GM23338 (cell line): ENCODE data around the gene PTPRN2. TPM values are rescaled to one million over a fixed set of nuclear protein-coding genes. Genes with fewer than 3 reads are reported as not detected.

ENCODE experiments used
- ATAC-seq: fragments of 200-7000 bp; cut with Tn5 transposase; 3 replicates; pipeline ENCODE4 v1.9.1; 2020
- DNase-seq: peaks from one replicate; pipeline ENCODE4 v3.0.0-alpha.2; 2015; ENCODE audit warnings: low spot score
- H2AFZ ChIP-seq: fragments of 200-600 bp; sonication (generic); 2 replicates; pipeline ENCODE4 v1.8.0; 2016; ENCODE audit warnings: antibody characterized with exemption, mild to moderate bottlenecking, moderate library complexity
- H3F3A ChIP-seq: fragments of 200-600 bp; sonication (generic); replicated peaks from 2 replicates; pipeline ENCODE4 v1.8.0; 2017; ENCODE audit warnings: antibody characterized with exemption, mixed run types, low read depth
- H3K27ac ChIP-seq: fragments of 200-600 bp; sonication (generic); 2 replicates; pipeline ENCODE4 v1.6.1; 2016; ENCODE audit warnings: low read depth
- H3K27me3 ChIP-seq: fragments of 200-600 bp; sonication (generic); 2 replicates; pipeline ENCODE4 v1.8.0; 2016; ENCODE audit warnings: mild to moderate bottlenecking, mixed run types, moderate library complexity; ENCODE audit not compliant: insufficient read depth
- H3K36me3 ChIP-seq: fragments of 200-600 bp; sonication (generic); 2 replicates; pipeline ENCODE4 v1.8.0; 2016; ENCODE audit warnings: mild to moderate bottlenecking; ENCODE audit not compliant: insufficient read depth
- H3K4me1 ChIP-seq: fragments of 200-600 bp; sonication (generic); 2 replicates; pipeline ENCODE4 v1.8.0; 2016; ENCODE audit warnings: mild to moderate bottlenecking, moderate library complexity; ENCODE audit not compliant: insufficient read depth
- H3K4me2 ChIP-seq: fragments of 200-600 bp; sonication (generic); 2 replicates; pipeline ENCODE4 v1.7.1; 2017; ENCODE audit warnings: mixed run types
- H3K4me3 ChIP-seq: fragments of 200-600 bp; sonication (generic); 2 replicates; pipeline ENCODE4 v1.6.1; 2016; ENCODE audit warnings: mixed run types
- H3K79me2 ChIP-seq: fragments of 200-600 bp; sonication (generic); replicated peaks from 2 replicates; pipeline ENCODE4 v1.8.0; 2017; ENCODE audit warnings: mild to moderate bottlenecking; ENCODE audit not compliant: insufficient read depth
- H3K9me2 ChIP-seq: fragments of 200-600 bp; sonication (generic); 2 replicates; pipeline ENCODE4 v1.8.0; 2017; ENCODE audit not compliant: insufficient read depth
- H4K20me1 ChIP-seq: fragments of 200-600 bp; sonication (generic); replicated peaks from 2 replicates; pipeline ENCODE4 v1.8.0; 2017; ENCODE audit warnings: mild to moderate bottlenecking; ENCODE audit not compliant: insufficient read depth
- H3K27ac Mint-ChIP-seq: 2 replicates; pipeline ENCODE4 v1.8.0; 2020; ENCODE audit warnings: inconsistent platforms, mild to moderate bottlenecking, moderate library complexity, mixed read lengths
- H3K27me3 Mint-ChIP-seq: 3 replicates; pipeline ENCODE4 v1.8.0; 2022; ENCODE audit warnings: low read depth, mild to moderate bottlenecking, moderate library complexity, mixed read lengths, inconsistent platforms; ENCODE audit not compliant: insufficient read depth, poor library complexity
- H3K36me3 Mint-ChIP-seq: 3 replicates; pipeline ENCODE4 v1.8.0; 2021; ENCODE audit warnings: low read depth, mild to moderate bottlenecking, inconsistent platforms, moderate library complexity, mixed read lengths
- H3K4me1 Mint-ChIP-seq: 3 replicates; pipeline ENCODE4 v1.8.0; 2020; ENCODE audit warnings: mild to moderate bottlenecking, inconsistent platforms, mixed read lengths
- H3K4me3 Mint-ChIP-seq: 3 replicates; pipeline ENCODE4 v1.8.0; 2021; ENCODE audit warnings: moderate library complexity, mild to moderate bottlenecking, inconsistent platforms, mixed read lengths
- H3K9me3 Mint-ChIP-seq: 3 replicates; pipeline ENCODE4 v1.8.0; 2020; ENCODE audit warnings: moderate library complexity, mild to moderate bottlenecking, inconsistent platforms, mixed read lengths
- NANOG ChIP-seq: IDR thresholded peaks from 2 replicates; pipeline ENCODE4 v1.6.1; 2016; ENCODE audit warnings: antibody characterized with exemption, borderline replicate concordance
- STAT1 ChIP-seq: IDR thresholded peaks from one replicate; pipeline ENCODE4 v1.6.1; 2016; ENCODE audit warnings: antibody characterized with exemption; ENCODE audit not compliant: unreplicated experiment
- ZNF331 ChIP-seq: fragments of 250-450 bp; sonication (Bioruptor Pico); IDR thresholded peaks from 2 replicates; pipeline ENCODE4 v1.5.0; 2020; ENCODE audit warnings: low read depth, mild to moderate bottlenecking, moderate library complexity
- polyA plus RNA-seq: library from polyadenylated mRNA; unstranded; fragments of >200 nt; fragmentation: Nextera tagmentation; extraction: Ambion mirVana; gene quantifications from 2 replicates; pipeline ENCODE4 v1.2.1, GENCODE V29; 2016
- total RNA-seq: library from RNA; depleted of rRNA; stranded (reverse); fragments of >200 nt; shearing (Covaris generic); gene quantifications from 2 replicates; pipeline ENCODE4 v1.2.3, GENCODE V29; 2014
- TF ChIP-seq, protein P1 (sequence below), 2 experiments: fragments of 200-600 bp in 1 of 2; sonication (generic) in 1 of 2; conservative IDR thresholded peaks; 2 replicates each; pipeline versions ENCODE4 v1.5.1 to v1.6.1; 2016 to 2017; ENCODE audit warnings: antibody characterized with exemption in 2 of 2, low read depth in 2 of 2, mild to moderate bottlenecking in 2 of 2, moderate library complexity in 1 of 2
- TF ChIP-seq, protein P2 (sequence below): fragments of 250-450 bp; sonication (Bioruptor Pico); IDR thresholded peaks from 2 replicates; pipeline ENCODE4 v1.5.0; 2020; ENCODE audit warnings: mild to moderate bottlenecking, moderate library complexity
- TF ChIP-seq, protein P3 (sequence below): IDR thresholded peaks from one replicate; pipeline ENCODE4 v1.6.1; 2018; ENCODE audit warnings: antibody characterized with exemption; ENCODE audit not compliant: unreplicated experiment

PTPRN2 gene
- total and polyA plus RNA-seq, 2 experiments from 2014 or later: 0.87 to 4.0 TPM

DNA sequence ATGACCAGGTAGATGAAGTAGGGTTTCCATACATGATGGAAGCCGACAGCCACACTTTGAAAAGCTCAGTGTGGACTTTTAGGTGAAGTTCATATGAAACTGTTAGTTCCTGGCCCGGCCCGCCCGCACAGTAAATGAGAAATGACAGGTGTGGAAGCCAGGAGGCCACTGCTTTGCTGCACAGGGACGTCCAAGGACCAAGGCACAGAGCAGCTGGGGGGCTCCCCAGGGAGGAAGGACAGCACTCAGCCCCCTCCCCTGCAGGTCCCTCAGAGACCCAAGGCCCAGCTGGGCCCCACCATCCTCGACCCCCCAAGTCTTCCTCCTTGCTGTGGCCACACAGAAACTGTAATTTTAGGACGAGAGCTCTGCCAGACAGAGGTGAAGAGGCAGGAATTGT is 219.2 kb downstream of the PTPRN2 start:
- no peaks in the 10 kb centered on the region for H3K4me1 ChIP-seq
- no peaks in the 10 kb centered on the region for H3K4me1 Mint-ChIP-seq
- no peak overlapping the region for H2AFZ ChIP-seq
- H4K20me1 ChIP-seq: no peaks in the 10 kb centered on the region
- TF ChIP-seq, protein P1, sequence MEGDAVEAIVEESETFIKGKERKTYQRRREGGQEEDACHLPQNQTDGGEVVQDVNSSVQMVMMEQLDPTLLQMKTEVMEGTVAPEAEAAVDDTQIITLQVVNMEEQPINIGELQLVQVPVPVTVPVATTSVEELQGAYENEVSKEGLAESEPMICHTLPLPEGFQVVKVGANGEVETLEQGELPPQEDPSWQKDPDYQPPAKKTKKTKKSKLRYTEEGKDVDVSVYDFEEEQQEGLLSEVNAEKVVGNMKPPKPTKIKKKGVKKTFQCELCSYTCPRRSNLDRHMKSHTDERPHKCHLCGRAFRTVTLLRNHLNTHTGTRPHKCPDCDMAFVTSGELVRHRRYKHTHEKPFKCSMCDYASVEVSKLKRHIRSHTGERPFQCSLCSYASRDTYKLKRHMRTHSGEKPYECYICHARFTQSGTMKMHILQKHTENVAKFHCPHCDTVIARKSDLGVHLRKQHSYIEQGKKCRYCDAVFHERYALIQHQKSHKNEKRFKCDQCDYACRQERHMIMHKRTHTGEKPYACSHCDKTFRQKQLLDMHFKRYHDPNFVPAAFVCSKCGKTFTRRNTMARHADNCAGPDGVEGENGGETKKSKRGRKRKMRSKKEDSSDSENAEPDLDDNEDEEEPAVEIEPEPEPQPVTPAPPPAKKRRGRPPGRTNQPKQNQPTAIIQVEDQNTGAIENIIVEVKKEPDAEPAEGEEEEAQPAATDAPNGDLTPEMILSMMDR (conservative IDR thresholded peaks at IDR 0.05; ENCODE audit: low read depth in 2 of 2): no peak
- TF ChIP-seq STAT1 (no peak), NANOG (no peak), ZNF331 (no peak)
- TF ChIP-seq, protein P2, sequence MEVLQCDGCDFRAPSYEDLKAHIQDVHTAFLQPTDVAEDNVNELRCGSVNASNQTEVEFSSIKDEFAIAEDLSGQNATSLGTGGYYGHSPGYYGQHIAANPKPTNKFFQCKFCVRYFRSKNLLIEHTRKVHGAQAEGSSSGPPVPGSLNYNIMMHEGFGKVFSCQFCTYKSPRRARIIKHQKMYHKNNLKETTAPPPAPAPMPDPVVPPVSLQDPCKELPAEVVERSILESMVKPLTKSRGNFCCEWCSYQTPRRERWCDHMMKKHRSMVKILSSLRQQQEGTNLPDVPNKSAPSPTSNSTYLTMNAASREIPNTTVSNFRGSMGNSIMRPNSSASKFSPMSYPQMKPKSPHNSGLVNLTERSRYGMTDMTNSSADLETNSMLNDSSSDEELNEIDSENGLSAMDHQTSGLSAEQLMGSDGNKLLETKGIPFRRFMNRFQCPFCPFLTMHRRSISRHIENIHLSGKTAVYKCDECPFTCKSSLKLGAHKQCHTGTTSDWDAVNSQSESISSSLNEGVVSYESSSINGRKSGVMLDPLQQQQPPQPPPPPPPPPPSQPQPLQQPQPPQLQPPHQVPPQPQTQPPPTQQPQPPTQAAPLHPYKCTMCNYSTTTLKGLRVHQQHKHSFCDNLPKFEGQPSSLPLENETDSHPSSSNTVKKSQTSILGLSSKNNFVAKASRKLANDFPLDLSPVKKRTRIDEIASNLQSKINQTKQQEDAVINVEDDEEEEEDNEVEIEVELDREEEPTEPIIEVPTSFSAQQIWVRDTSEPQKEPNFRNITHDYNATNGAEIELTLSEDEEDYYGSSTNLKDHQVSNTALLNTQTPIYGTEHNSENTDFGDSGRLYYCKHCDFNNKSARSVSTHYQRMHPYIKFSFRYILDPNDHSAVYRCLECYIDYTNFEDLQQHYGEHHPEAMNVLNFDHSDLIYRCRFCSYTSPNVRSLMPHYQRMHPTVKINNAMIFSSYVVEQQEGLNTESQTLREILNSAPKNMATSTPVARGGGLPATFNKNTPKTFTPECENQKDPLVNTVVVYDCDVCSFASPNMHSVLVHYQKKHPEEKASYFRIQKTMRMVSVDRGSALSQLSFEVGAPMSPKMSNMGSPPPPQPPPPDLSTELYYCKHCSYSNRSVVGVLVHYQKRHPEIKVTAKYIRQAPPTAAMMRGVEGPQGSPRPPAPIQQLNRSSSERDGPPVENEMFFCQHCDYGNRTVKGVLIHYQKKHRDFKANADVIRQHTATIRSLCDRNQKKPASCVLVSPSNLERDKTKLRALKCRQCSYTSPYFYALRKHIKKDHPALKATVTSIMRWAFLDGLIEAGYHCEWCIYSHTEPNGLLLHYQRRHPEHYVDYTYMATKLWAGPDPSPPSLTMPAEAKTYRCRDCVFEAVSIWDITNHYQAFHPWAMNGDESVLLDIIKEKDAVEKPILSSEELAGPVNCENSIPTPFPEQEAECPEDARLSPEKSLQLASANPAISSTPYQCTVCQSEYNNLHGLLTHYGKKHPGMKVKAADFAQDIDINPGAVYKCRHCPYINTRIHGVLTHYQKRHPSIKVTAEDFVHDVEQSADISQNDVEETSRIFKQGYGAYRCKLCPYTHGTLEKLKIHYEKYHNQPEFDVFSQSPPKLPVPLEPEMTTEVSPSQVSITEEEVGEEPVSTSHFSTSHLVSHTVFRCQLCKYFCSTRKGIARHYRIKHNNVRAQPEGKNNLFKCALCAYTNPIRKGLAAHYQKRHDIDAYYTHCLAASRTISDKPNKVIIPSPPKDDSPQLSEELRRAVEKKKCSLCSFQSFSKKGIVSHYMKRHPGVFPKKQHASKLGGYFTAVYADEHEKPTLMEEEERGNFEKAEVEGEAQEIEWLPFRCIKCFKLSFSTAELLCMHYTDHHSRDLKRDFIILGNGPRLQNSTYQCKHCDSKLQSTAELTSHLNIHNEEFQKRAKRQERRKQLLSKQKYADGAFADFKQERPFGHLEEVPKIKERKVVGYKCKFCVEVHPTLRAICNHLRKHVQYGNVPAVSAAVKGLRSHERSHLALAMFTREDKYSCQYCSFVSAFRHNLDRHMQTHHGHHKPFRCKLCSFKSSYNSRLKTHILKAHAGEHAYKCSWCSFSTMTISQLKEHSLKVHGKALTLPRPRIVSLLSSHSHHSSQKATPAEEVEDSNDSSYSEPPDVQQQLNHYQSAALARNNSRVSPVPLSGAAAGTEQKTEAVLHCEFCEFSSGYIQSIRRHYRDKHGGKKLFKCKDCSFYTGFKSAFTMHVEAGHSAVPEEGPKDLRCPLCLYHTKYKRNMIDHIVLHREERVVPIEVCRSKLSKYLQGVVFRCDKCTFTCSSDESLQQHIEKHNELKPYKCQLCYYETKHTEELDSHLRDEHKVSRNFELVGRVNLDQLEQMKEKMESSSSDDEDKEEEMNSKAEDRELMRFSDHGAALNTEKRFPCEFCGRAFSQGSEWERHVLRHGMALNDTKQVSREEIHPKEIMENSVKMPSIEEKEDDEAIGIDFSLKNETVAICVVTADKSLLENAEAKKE (CRISPR knock-in tag): no peak
- TF ChIP-seq, protein P3, sequence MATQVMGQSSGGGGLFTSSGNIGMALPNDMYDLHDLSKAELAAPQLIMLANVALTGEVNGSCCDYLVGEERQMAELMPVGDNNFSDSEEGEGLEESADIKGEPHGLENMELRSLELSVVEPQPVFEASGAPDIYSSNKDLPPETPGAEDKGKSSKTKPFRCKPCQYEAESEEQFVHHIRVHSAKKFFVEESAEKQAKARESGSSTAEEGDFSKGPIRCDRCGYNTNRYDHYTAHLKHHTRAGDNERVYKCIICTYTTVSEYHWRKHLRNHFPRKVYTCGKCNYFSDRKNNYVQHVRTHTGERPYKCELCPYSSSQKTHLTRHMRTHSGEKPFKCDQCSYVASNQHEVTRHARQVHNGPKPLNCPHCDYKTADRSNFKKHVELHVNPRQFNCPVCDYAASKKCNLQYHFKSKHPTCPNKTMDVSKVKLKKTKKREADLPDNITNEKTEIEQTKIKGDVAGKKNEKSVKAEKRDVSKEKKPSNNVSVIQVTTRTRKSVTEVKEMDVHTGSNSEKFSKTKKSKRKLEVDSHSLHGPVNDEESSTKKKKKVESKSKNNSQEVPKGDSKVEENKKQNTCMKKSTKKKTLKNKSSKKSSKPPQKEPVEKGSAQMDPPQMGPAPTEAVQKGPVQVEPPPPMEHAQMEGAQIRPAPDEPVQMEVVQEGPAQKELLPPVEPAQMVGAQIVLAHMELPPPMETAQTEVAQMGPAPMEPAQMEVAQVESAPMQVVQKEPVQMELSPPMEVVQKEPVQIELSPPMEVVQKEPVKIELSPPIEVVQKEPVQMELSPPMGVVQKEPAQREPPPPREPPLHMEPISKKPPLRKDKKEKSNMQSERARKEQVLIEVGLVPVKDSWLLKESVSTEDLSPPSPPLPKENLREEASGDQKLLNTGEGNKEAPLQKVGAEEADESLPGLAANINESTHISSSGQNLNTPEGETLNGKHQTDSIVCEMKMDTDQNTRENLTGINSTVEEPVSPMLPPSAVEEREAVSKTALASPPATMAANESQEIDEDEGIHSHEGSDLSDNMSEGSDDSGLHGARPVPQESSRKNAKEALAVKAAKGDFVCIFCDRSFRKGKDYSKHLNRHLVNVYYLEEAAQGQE: no peak
- H3K4me3 Mint-ChIP-seq: no peak overlapping the region
- H3K27ac ChIP-seq: no peak overlapping the region
- no peak overlapping the region for H3K4me3 ChIP-seq
- peaks cover 14% of the 10 kb centered on the region for H3K27me3 Mint-ChIP-seq
- peaks cover 90% of the 10 kb centered on the region for H3K9me3 Mint-ChIP-seq
- no peak overlapping the region for H3K27ac Mint-ChIP-seq
- DNase-seq (no peak), ATAC-seq (no peak)
- no peaks in the 10 kb centered on the region for H3K79me2 ChIP-seq
- no peaks in the 10 kb centered on the region for H3K27me3 ChIP-seq
- H3K36me3 Mint-ChIP-seq: peaks cover 43% of the 10 kb centered on the region
- H3F3A ChIP-seq: no peaks in the 10 kb centered on the region
- H3K36me3 ChIP-seq: no peaks in the 10 kb centered on the region
- H3K4me2 ChIP-seq: no peak overlapping the region
- H3K9me2 ChIP-seq: no peaks in the 10 kb centered on the region
